Measurements from ENCODE around the gene CPT1A. TPM values are rescaled to one million over a fixed set of nuclear protein-coding genes. Genes with fewer than 3 reads are reported as not detected.

Gene CPT1A
- polyA plus RNA-seq, 1 experiment = 29.8 TPM

GRCh38 chr11:68734111-68734510, 107.6 kb downstream of the CPT1A start:
- CTCF ChIA-PET = interaction anchor here (1.3 kb wide), 1 partner anchor 15 kb away, joined by 4 read pairs; no protein-coding TSS in a partner anchor
- no peak for TF ChIP-seq CTCF (IDR thresholded peaks at IDR 0.05; ENCODE audit: insufficient read depth, low read depth, low read length)
- no peak for DNase-seq (ENCODE audit: low read depth)
- Histone ChIP-seq H3K27me3 (ENCODE audit: control insufficient read depth, insufficient read depth, low read length) (peaks cover 5% of the 10 kb centered on the region), H3K4me3 (ENCODE audit: low read depth, low read length) (no peak overlapping the region), H3K36me3 (ENCODE audit: control insufficient read depth, insufficient read depth, low read length) (no peaks in the 10 kb centered on the region)
- POLR2A ChIA-PET = no interaction called here

DNA sequence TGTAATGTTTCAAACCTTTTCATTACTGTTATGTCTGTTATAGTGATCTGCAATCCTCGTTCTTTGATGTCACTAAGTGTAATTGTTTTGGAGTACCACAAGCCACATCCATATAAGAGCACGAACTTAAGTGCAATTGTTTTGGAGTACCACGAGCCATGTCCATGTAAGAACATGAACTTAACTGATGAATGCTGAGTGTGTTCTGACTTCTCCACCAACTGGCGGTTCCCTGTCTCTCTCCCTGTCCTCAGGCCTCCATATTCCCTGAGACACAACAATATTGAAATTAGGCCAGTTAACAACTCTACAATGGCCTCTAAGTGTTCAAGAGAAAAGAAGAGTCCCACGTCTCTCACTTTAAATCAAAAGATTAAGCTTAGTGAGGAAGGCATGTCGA, 113.9 kb downstream of the CPT1A start:
- DNase-seq (ENCODE audit: low read depth) = no peak
- Histone ChIP-seq H3K36me3 (ENCODE audit: control insufficient read depth, insufficient read depth, low read length) (no peaks in the 10 kb centered on the region), H3K27me3 (ENCODE audit: control insufficient read depth, insufficient read depth, low read length) (peaks cover 13% of the 10 kb centered on the region), H3K4me3 (ENCODE audit: low read depth, low read length) (no peak overlapping the region)
- TF ChIP-seq CTCF (IDR thresholded peaks at IDR 0.05; ENCODE audit: insufficient read depth, low read depth, low read length) = no peak
- POLR2A ChIA-PET = no interaction called here
- CTCF ChIA-PET = interaction anchor here (1.0 to 1.9 kb wide), 2 partner anchors 9 to 10 kb away, joined by 3 to 5 read pairs; no protein-coding TSS in a partner anchor

DNA sequence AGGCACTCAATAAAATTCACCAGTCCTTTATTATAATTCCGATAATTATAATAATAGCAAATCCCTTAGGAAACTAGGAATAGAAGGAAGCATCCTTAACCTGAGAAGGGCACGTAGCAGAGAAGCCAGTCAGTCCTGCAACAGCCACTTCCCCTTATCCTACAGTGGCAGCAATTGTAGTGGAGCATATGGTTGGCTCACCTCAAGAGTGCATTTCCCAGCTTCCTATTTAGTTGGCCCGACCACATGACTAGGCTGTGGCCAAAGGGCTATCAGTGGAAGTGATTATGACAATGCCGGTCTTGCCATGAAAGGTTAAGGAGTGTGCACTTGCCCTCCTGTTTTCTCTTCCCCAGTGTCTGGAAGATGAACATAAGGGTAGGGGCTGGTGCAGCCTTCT, 117.4 kb downstream of the CPT1A start:
- Histone ChIP-seq H3K27me3 (ENCODE audit: control insufficient read depth, insufficient read depth, low read length) (peaks cover 10% of the 10 kb centered on the region), H3K4me3 (ENCODE audit: low read depth, low read length) (no peak overlapping the region), H3K36me3 (ENCODE audit: control insufficient read depth, insufficient read depth, low read length) (no peaks in the 10 kb centered on the region)
- DNase-seq (ENCODE audit: low read depth) = no peak
- no peak for TF ChIP-seq CTCF (IDR thresholded peaks at IDR 0.05; ENCODE audit: insufficient read depth, low read depth, low read length)
- ChIA-PET POLR2A (no interaction called here), CTCF (no interaction called here)

DNA sequence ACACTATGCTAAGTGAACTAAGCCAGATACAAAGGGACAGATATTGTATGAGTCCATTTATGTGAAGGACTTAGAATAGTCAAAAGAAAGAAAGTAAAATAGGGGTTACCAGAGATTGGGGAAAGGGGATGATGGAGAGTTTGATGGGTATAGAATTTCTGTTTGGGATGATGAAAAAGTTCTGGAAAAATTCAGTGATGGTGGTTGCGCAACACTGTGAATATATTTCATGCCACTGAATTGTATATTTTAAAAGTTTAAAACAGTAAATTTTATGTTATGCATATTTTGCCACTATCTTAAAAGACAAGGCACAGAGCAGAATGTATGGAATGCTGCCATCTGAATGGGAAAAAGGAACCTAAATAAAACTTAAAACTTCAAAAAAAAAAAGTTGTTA, 119.6 kb downstream of the CPT1A start:
- no peak for TF ChIP-seq CTCF (IDR thresholded peaks at IDR 0.05; ENCODE audit: insufficient read depth, low read depth, low read length)
- H3K27me3 ChIP-seq (ENCODE audit: control insufficient read depth, insufficient read depth, low read length) = peaks cover 14% of the 10 kb centered on the region
- H3K36me3 ChIP-seq (ENCODE audit: control insufficient read depth, insufficient read depth, low read length) = no peaks in the 10 kb centered on the region
- DNase-seq (ENCODE audit: low read depth) = no peak
- POLR2A ChIA-PET = no interaction called here
- CTCF ChIA-PET = interaction anchor here (0.6 to 0.9 kb wide), 3 partner anchors 9 to 48 kb away, joined by 3 to 4 read pairs (median 3); no protein-coding TSS in a partner anchor
- no peak overlapping the region for H3K4me3 ChIP-seq (ENCODE audit: low read depth, low read length)

DNA sequence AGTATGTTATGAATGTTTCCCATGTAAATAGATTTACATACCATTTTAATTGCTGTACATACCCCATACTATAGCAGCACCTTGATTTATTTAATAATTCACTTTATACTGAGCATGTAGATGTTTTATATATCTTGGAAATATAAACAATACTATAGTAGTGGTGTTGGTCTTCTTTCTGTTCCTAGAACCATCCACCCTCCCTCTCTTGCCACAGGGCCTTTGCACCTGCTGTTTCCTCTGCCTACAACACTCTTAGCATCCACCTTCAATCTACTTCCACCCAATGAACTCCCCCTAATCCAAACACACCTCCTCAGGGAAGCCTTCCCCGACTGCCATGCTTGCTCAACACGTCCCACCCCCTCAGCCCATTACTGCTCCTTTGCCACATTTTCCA, 120.6 kb downstream of the CPT1A start:
- Histone ChIP-seq H3K27me3 (ENCODE audit: control insufficient read depth, insufficient read depth, low read length) (peaks cover 13% of the 10 kb centered on the region), H3K4me3 (ENCODE audit: low read depth, low read length) (no peak overlapping the region), H3K36me3 (ENCODE audit: control insufficient read depth, insufficient read depth, low read length) (no peaks in the 10 kb centered on the region)
- ChIA-PET CTCF (no interaction called here), POLR2A (no interaction called here)
- DNase-seq (ENCODE audit: low read depth) = no peak
- TF ChIP-seq CTCF (IDR thresholded peaks at IDR 0.05; ENCODE audit: insufficient read depth, low read depth, low read length) = no peak
